GM12873 (cell line): ENCODE data around the gene SP6.

ENCODE experiments used
- TF ChIP-seq, protein P1 (sequence below): IDR thresholded peaks from 2 replicates; pipeline ENCODE4 v1.5.1; 2012; ENCODE audit warnings: low read depth, mild to moderate bottlenecking, moderate library complexity, low read length, control low read depth; ENCODE audit not compliant: insufficient read depth; ENCODE audit errors: missing control alignments

Gene SP6

GRCh38 chr17:47843391-47843730, 7.6 kb downstream of the SP6 start:
- TF ChIP-seq, protein P1, sequence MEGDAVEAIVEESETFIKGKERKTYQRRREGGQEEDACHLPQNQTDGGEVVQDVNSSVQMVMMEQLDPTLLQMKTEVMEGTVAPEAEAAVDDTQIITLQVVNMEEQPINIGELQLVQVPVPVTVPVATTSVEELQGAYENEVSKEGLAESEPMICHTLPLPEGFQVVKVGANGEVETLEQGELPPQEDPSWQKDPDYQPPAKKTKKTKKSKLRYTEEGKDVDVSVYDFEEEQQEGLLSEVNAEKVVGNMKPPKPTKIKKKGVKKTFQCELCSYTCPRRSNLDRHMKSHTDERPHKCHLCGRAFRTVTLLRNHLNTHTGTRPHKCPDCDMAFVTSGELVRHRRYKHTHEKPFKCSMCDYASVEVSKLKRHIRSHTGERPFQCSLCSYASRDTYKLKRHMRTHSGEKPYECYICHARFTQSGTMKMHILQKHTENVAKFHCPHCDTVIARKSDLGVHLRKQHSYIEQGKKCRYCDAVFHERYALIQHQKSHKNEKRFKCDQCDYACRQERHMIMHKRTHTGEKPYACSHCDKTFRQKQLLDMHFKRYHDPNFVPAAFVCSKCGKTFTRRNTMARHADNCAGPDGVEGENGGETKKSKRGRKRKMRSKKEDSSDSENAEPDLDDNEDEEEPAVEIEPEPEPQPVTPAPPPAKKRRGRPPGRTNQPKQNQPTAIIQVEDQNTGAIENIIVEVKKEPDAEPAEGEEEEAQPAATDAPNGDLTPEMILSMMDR = no peak

DNA sequence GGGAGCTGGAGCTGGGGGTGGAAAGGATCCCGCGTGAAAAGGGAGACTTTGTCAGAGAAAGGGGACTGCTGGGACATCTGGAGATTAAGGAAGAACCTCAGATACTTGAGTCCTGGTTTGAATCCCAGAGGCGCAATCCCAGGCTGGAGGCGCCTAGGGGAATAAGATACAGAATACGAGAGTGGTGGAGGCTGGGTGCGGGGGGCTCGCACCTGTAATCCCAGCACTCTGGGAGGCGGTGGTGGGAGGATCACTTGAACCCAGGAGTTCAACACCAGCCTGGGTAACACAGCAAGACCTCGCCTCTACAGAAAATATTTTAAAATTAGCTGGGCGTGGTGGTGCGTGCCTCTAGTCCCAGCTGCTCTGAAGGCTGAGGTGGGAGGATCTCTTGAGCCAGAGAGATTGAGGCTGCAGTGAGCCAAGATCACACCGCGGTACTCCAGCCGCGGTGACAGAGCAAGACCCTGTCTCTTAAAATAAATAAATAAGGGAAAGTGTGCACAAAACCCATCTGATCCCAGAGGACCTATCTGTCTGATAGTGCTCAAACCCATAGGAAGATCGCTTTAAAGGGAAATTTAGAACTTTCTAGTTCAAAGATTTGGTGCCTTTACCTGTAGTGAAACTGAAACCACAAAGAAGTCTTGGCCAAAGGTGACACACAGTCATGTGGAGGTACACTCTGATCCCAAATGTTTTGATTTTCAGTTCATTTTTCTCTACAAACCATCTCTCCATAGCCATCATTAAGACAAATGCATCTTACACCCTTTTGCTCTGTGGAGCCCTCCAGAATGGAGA, 9.3 kb downstream of the SP6 start:
- TF ChIP-seq, protein P1 = no peak

DNA sequence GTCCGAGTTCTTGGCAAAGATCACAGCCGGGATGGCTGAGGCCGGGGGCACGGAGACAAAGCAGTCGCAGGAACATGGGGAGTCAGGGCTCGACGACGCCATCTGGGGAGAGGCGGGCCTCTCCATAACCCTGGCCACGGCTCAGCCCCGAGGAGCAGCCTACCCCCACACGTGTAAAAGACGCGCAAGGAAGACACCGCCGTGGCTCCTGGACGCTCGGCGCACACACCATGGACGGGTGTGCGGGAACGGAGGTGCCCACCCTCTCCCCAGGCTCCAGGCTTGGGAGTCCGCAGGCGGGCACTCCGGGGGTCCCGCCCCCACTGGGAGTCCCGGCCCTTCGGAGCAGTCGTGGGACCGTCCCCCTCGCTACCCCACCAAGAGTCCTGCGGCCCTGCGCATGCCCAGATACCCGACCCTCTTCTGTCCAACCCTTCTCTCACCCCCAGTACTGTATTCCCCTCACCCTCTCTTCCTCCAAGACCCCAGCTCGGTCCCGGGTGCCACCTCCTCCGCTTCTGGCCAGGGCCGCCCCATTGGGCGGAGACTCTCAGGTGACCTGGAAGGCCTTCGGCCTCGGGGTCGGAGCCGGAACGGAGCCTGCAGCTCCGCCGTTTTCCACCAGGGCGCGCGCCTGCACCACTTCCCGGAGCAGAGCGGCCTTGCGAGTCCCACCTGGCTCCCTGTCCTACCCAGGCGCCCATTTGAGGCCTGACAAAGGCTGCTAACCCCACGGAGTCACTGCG, 10.0 kb downstream of the SP6 start, which contains the start of gene SCRN2:
Gene SCRN2 (minus strand): TSS at position 532 of the 746 bp plus-strand sequence. CDS start 430 bp downstream, at position 102.
- TF ChIP-seq, protein P1 = peak; percentile 93

DNA sequence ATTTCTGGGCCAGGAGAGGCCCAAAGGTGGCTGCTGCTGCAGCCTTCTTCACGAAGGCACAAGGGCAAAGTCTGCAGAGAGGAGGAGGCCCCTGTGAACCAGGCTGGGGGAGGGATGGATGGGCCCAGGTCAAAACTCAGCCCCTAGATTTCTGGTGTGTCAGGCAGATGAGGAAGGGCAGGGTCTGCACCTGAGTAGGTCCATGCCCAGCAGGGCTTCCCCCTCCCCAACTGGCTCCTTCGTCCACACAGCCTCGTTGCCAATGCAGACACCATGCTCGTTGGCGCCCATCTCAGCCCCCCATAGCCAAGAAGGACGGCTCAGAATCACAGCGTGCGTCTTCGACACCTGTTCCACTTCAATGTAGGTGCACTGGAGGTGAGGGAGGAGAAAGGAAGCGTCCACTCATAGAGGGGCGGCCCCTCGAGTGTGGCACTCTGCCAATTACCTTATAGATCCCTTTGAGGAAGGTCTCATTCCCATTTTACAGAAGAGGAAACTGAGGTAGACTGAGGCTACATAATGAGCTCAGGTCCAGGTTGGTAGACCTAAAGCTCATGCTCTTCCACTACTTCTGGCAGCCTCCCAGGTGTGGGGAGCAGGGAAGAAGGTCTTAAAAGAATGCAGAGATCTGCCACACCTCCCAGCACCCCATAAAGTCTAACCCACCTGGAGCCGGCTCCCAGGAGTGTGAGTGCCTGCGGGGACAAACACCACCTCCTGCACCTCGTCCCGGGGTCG, 10.8 kb downstream of the SP6 start:
- TF ChIP-seq, protein P1 = no peak

DNA sequence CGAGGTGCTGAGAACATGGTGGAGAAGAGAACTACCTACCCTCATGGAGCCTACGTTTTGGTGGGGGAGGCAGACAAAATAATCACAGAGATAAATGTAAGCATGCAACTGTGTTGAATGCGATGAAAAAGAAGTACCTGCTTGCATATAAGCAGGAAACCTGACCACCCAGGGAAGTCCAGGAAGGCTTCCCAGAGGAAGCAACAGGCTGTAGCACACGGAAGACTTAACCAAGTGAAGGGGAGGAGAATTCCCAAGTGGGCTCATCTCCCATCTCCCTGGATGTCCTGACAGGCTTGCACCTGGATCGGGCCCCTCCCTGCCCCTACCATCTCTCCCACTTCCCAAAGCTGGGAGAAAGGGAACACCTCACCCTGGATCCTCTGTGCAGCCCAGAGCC, 11.9 kb downstream of the SP6 start:
- TF ChIP-seq, protein P1 = no peak

DNA sequence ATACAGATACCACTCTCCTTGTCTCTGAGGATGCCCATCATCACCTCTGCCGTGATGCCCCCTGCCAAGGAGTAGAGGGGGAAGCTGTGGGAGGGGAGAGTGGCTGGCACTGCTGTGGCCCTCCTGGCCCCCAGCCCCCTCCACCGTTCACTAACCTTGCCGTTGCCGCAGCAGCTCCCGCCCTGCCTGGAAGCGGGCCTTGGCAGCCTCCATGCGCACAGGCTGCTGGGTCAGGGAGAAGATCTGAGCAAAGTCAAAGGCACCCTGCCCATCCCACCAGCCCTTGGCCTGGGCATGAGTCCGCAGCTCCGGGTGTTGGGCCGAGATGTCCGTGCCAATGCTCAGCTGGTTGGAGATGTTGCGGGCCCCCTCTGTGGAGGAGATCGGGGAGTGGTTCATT, 12.3 kb downstream of the SP6 start:
- TF ChIP-seq, protein P1 = no peak
